ENCODE results near the gene HOXD1.

DNA sequence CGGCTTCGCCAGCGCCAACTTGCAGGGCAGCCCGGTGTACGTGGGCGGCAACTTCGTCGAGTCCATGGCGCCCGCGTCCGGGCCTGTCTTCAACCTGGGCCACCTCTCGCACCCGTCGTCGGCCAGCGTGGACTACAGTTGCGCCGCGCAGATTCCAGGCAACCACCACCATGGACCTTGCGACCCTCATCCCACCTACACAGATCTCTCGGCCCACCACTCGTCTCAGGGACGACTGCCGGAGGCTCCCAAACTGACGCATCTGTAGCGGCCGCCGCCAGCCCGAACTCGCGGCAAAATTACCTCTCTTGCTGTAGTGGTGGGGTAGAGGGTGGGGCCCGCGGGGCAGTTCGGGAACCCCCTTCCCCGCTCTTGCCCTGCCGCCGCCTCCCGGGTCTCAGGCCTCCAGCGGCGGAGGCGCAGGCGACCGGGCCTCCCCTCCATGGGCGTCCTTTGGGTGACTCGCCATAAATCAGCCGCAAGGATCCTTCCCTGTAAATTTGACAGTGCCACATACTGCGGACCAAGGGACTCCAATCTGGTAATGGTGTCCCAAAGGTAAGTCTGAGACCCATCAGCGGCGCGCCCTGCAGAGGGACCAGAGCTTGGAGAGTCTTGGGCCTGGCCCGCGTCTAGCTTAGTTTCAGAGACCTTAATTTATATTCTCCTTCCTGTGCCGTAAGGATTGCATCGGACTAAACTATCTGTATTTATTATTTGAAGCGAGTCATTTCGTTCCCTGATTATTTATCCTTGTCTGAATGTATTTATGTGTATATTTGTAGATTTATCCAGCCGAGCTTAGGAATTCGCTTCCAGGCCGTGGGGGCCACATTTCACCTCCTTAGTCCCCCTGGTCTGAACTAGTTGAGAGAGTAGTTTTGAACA lies 16.2 kb upstream of the HOXD1 start:
- TF ChIP-seq CTCF (IDR thresholded peaks at IDR 0.05; ENCODE audit: insufficient read depth, low read length, poor library complexity, severe bottlenecking) (no peak), EZH2phosphoT487 (conservative IDR thresholded peaks at IDR 0.05; ENCODE audit: low read length) (no peak)

Measured in SU-DHL-6 (cell line).